ENCODE data around the gene CEP128.

Gene CEP128

GRCh38 chr14:80941241-80942185, at the start of gene CEP128:
TSS of gene CEP128 (minus strand) at chr14:80941738.
- peak; percentile 67 for DNase-seq (ENCODE audit: low read depth)

GRCh38 chr14:80988735-80989429, 47.3 kb upstream of the CEP128 start:
- DNase-seq (ENCODE audit: low read depth): no peak

GRCh38 chr14:80988192-80988591, 46.7 kb upstream of the CEP128 start:
- no peak for DNase-seq (ENCODE audit: low read depth)

GRCh38 chr14:80987235-80988032, 45.9 kb upstream of the CEP128 start:
- DNase-seq (ENCODE audit: low read depth): peak; percentile 33

GRCh38 chr14:80982711-80983110, 41.2 kb upstream of the CEP128 start:
- no peak for DNase-seq (ENCODE audit: low read depth)

- DNase-seq (ENCODE audit: low read depth): no peak
Observed at GRCh38 chr14:80981673-80982072, 40.1 kb upstream of the CEP128 start.

- no peak for DNase-seq (ENCODE audit: low read depth)
Observed at GRCh38 chr14:80981156-80981555, 39.6 kb upstream of the CEP128 start.

- DNase-seq (ENCODE audit: low read depth): no peak
Observed at GRCh38 chr14:80979951-80980350, 38.4 kb upstream of the CEP128 start.

- no peak for DNase-seq (ENCODE audit: low read depth)
Observed at GRCh38 chr14:80978403-80978802, 36.9 kb upstream of the CEP128 start.

- no peak for DNase-seq (ENCODE audit: low read depth)
Observed at GRCh38 chr14:80977221-80977620, 35.7 kb upstream of the CEP128 start.

- no peak for DNase-seq (ENCODE audit: low read depth)
Observed at GRCh38 chr14:80974679-80975078, 33.1 kb upstream of the CEP128 start.

- no peak for DNase-seq (ENCODE audit: low read depth)
Observed at GRCh38 chr14:80973931-80974641, 32.5 kb upstream of the CEP128 start.

- no peak for DNase-seq (ENCODE audit: low read depth)
Observed at GRCh38 chr14:80965037-80965436, 23.5 kb upstream of the CEP128 start.

GRCh38 chr14:80959496-80959895, 18.0 kb upstream of the CEP128 start:
- no peak for DNase-seq (ENCODE audit: low read depth)

- no peak for DNase-seq (ENCODE audit: low read depth)
Observed at GRCh38 chr14:80958939-80959338, 17.4 kb upstream of the CEP128 start.

- no peak for DNase-seq (ENCODE audit: low read depth)
Observed at GRCh38 chr14:80958226-80958625, 16.7 kb upstream of the CEP128 start.

GRCh38 chr14:80957613-80958012, 16.1 kb upstream of the CEP128 start:
- DNase-seq (ENCODE audit: low read depth): no peak

- DNase-seq (ENCODE audit: low read depth): no peak
Observed at GRCh38 chr14:80956922-80957321, 15.4 kb upstream of the CEP128 start.

- DNase-seq (ENCODE audit: low read depth): no peak
Observed at GRCh38 chr14:80956102-80956501, 14.6 kb upstream of the CEP128 start.

- no peak for DNase-seq (ENCODE audit: low read depth)
Observed at GRCh38 chr14:80955416-80955941, 13.9 kb upstream of the CEP128 start, which contains the start of gene TSHR. TSS of gene TSHR (plus strand) at chr14:80955621. CDS start at chr14:80955681, 60 bp downstream.

GRCh38 chr14:80954687-80955299, 13.3 kb upstream of the CEP128 start:
- peak; percentile 58 for DNase-seq (ENCODE audit: low read depth)
